SK-N-SH (cell line): ENCODE data around the gene R3HDM2. TPM values are rescaled to one million over a fixed set of nuclear protein-coding genes. Genes with fewer than 3 reads are reported as not detected.

Source experiments
- CTCF ChIA-PET: fragments of 300-600, 350-600 bp; formaldehyde crosslinking; extraction: SDS; loops from one replicate; lab custom pipeline; 2021; lab: Yijun Ruan, JAX
- POLR2A ChIA-PET: fragments of 350-600 bp; sonication (Branson Sonifier 250); formaldehyde crosslinking; extraction: SDS; loops from one replicate; lab custom pipeline; 2020; ENCODE audit warnings: antibody characterized with exemption, inconsistent platforms; lab: Yijun Ruan, JAX
- DNase-seq: peaks from one replicate; pipeline ENCODE4 v3.0.0; 2012
- H2AFZ ChIP-seq: fragments of 200-600 bp; sonication (generic); 2 replicates; pipeline ENCODE4 v1.8.1; 2016; ENCODE audit warnings: antibody characterized with exemption, mild to moderate bottlenecking, low read depth
- H3F3A ChIP-seq: fragments of 200-600 bp; sonication (generic); replicated peaks from 2 replicates; pipeline ENCODE3; 2016; ENCODE audit warnings: antibody characterized with exemption, mild to moderate bottlenecking; ENCODE audit not compliant: insufficient read depth
- H3K27ac ChIP-seq, 2 experiments: fragments of 200-500 bp in 1 of 2; fragments of 200-600 bp in 1 of 2; sonication (Bioruptor generic) in 1 of 2; sonication (generic), shearing (Covaris generic) in 1 of 2; 2 replicates each; pipeline versions ENCODE4 v1.5.1 to v1.6.1; 2014 to 2016; ENCODE audit warnings: low read depth in 2 of 2, inconsistent platforms in 1 of 2, low read length in 1 of 2, mild to moderate bottlenecking in 1 of 2, mixed read lengths in 1 of 2
- H3K27me3 ChIP-seq: fragments of 200-600 bp; sonication (generic), shearing (Covaris generic); 2 replicates; pipeline ENCODE4 v1.6.1; 2016; ENCODE audit warnings: mixed run types; ENCODE audit not compliant: insufficient read depth
- H3K36me3 ChIP-seq, 2 experiments: fragments of 200-500 bp in 1 of 2; fragments of 200-600 bp in 1 of 2; sonication (Bioruptor generic) in 1 of 2; sonication (generic) in 1 of 2; replicated peaks in 1 of 2; 2 replicates each; pipeline versions ENCODE3 to v1.5.1; 2014 to 2016; ENCODE audit warnings: low read length in 1 of 2, mild to moderate bottlenecking in 1 of 2; ENCODE audit not compliant: insufficient read depth in 2 of 2, control insufficient read depth in 1 of 2
- H3K4me1 ChIP-seq, 2 experiments: fragments of 200-500 bp in 1 of 2; fragments of 200-600 bp in 1 of 2; sonication (Bioruptor generic) in 1 of 2; sonication (generic), shearing (Covaris generic) in 1 of 2; 2 replicates each; pipeline versions ENCODE4 v1.5.1 to v1.6.1; 2014 to 2016; ENCODE audit warnings: low read depth in 1 of 2, low read length in 1 of 2, mixed run types in 1 of 2; ENCODE audit not compliant: insufficient read depth in 2 of 2, control insufficient read depth in 1 of 2
- H3K4me2 ChIP-seq: fragments of 200-600 bp; sonication (generic), shearing (Covaris generic); 2 replicates; pipeline ENCODE4 v1.6.1; 2017; ENCODE audit warnings: mixed run types
- H3K4me3 ChIP-seq, 2 experiments: fragments of 200-500 bp in 1 of 2; fragments of 200-600 bp in 1 of 2; sonication (Bioruptor generic) in 1 of 2; sonication (generic), shearing (Covaris generic) in 1 of 2; 2 replicates each; pipeline versions ENCODE4 v1.5.1 to v1.8.1; 2014 to 2016; ENCODE audit warnings: low read depth in 2 of 2, inconsistent platforms in 1 of 2, low read length in 1 of 2, mild to moderate bottlenecking in 1 of 2, mixed read lengths in 1 of 2, moderate library complexity in 1 of 2
- H3K79me2 ChIP-seq: fragments of 200-600 bp; sonication (generic); 2 replicates; pipeline ENCODE4 v1.8.1; 2017; ENCODE audit warnings: mild to moderate bottlenecking; ENCODE audit not compliant: insufficient read depth
- H3K9ac ChIP-seq: fragments of 200-600 bp; sonication (generic); 2 replicates; pipeline ENCODE4 v1.6.1; 2017; ENCODE audit warnings: mixed run types
- H3K9me2 ChIP-seq: fragments of 200-600 bp; sonication (generic); 2 replicates; pipeline ENCODE4 v1.6.1; 2017; ENCODE audit warnings: mixed run types
- H3K9me3 ChIP-seq: fragments of 200-600 bp; sonication (generic); 2 replicates; pipeline ENCODE4 v1.6.1; 2017; ENCODE audit warnings: mixed run types, mild to moderate bottlenecking, moderate library complexity
- H4K20me1 ChIP-seq: fragments of 200-600 bp; sonication (generic); 2 replicates; pipeline ENCODE4 v1.6.1; 2017; ENCODE audit warnings: mild to moderate bottlenecking, mixed run types; ENCODE audit not compliant: insufficient read depth
- ELF1 ChIP-seq: IDR thresholded peaks from 2 replicates; pipeline ENCODE4 v1.4.0; 2012
- FOXJ3 ChIP-seq: sonication (generic); formaldehyde crosslinking; IDR thresholded peaks from 2 replicates; pipeline ENCODE4 v1.5.1; 2020; ENCODE audit warnings: mild to moderate bottlenecking, missing genetic modification reagents
- FOXM1 ChIP-seq: IDR thresholded peaks from 2 replicates; pipeline ENCODE4 v1.4.0; 2012; ENCODE audit warnings: low read depth, mild to moderate bottlenecking
- GABPA ChIP-seq: IDR thresholded peaks from 2 replicates; pipeline ENCODE4 v1.4.0; 2012; ENCODE audit warnings: low read depth, mild to moderate bottlenecking
- MXI1 ChIP-seq: IDR thresholded peaks from 2 replicates; pipeline ENCODE4 v1.6.1; 2012; ENCODE audit warnings: mild to moderate bottlenecking, low read depth, low read length, improper control_type of control experiment
- NRF1 ChIP-seq: IDR thresholded peaks from 2 replicates; pipeline ENCODE4 v1.6.1; 2012; ENCODE audit warnings: low read depth, mild to moderate bottlenecking, low read length
- POLR2AphosphoS5 ChIP-seq: IDR thresholded peaks from 2 replicates; pipeline ENCODE4 v1.6.1; 2012; ENCODE audit warnings: low read depth, low read length
- RAD21 ChIP-seq: IDR thresholded peaks from 2 replicates; pipeline ENCODE4 v1.6.1; 2012; ENCODE audit warnings: mild to moderate bottlenecking, low read length
- RCOR1 ChIP-seq: fragments of 150-350 bp; IDR thresholded peaks from 2 replicates; pipeline ENCODE4 v1.6.1; 2017; ENCODE audit warnings: antibody characterized with exemption, low read length
- RFX5 ChIP-seq: IDR thresholded peaks from 2 replicates; pipeline ENCODE4 v1.6.1; 2012; ENCODE audit warnings: mild to moderate bottlenecking, improper control_type of control experiment, low read length
- RXRA ChIP-seq: IDR thresholded peaks from 2 replicates; pipeline ENCODE4 v1.4.0; 2012; ENCODE audit warnings: low read depth, mild to moderate bottlenecking, borderline replicate concordance
- YY1 ChIP-seq: IDR thresholded peaks from 2 replicates; pipeline ENCODE4 v1.4.0; 2012; ENCODE audit warnings: low read depth, mild to moderate bottlenecking
- WGBS: methylation state at CpG from one replicate; pipeline ENCODE4 v1.1.6; 2017; ENCODE audit warnings: low lambda C conversion rate; 5-methylcytosine and 5-hydroxymethylcytosine counted together
- polyA plus RNA-seq, 3 experiments: library from polyadenylated mRNA; depleted of rRNA; stranded (reverse); fragments of >200 nt; gene quantifications; 2 replicates each; pipeline ENCODE4 v1.2.3, GENCODE V29; 2012
- TF ChIP-seq, protein P1 (sequence below): IDR thresholded peaks from 2 replicates; pipeline ENCODE4 v1.4.0; 2012; ENCODE audit warnings: low read depth, borderline replicate concordance
- TF ChIP-seq, protein P2 (sequence below): fragments of 150-350 bp; IDR thresholded peaks from 2 replicates; pipeline ENCODE4 v1.6.1; 2017; ENCODE audit warnings: antibody characterized with exemption, low read length, low read depth, borderline replicate concordance
- TF ChIP-seq, protein P3 (sequence below): IDR thresholded peaks from 2 replicates; pipeline ENCODE4 v1.4.0; 2012; ENCODE audit warnings: low read depth
- TF ChIP-seq, protein P4 (sequence below): fragments of 150-350 bp; IDR thresholded peaks from 2 replicates; pipeline ENCODE4 v1.6.1; 2016; ENCODE audit warnings: mild to moderate bottlenecking, low read depth, low read length
- TF ChIP-seq, protein P5 (sequence below): IDR thresholded peaks from 2 replicates; pipeline ENCODE4 v1.6.1; 2012; ENCODE audit warnings: mild to moderate bottlenecking, low read depth, low read length, moderate library complexity

R3HDM2 gene
- polyA plus RNA-seq, 1 of the 3 experiments (the other 2 are of a cell fraction) = 23.1 TPM

DNA sequence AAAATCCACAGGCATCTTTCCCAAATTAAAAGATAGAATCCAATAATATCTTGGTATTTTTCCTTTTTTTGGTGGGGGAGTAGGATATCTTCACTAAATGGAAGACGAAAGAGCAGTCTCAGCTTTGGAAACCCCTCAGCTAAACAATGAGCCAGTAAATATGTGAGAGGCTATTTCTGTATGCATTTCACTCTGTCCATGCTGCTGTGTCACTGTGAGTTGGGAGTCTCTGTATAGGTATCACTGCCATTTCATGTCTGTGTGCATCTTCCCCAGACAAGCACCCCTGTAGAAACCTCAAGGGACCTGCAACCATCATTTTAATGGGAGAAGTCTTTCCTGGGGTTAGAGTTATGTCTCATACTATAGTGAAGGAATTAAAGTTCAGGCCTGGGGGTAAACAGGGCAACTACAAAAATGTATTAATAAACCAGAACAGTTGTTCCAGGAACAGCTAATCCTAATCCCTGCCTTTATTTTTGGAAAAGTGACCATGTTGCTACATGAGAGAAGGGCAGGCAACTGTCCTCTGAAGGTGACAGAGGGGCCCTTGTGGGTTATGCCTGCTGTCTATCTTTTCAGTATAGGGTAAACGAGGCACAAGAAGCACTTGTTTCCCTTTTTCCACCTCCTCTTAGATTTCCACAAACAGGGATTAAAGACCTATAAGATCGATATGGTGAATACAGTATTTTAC is 168.6 kb downstream of the R3HDM2 start:
- DNase-seq = no peak
- Histone ChIP-seq H3K9me2 (no peaks in the 10 kb centered on the region), H2AFZ (no peak overlapping the region), H3K36me3 (peaks cover 36 to 41% of the 10 kb centered on the region in 2 experiments), H3K27ac (0 out of 4 replicates have a peak overlapping the region, but pooled peaks of 1 of the 2 experiments have one; percentile 6), H3K9me3 (no peaks in the 10 kb centered on the region), H3K4me3 (no peak overlapping the region), H3K27me3 (no peaks in the 10 kb centered on the region), H3F3A (peaks cover 6% of the 10 kb centered on the region), H4K20me1 (no peaks in the 10 kb centered on the region), H3K79me2 (no peaks in the 10 kb centered on the region), H3K4me2 (no peak overlapping the region), H3K4me1 (peaks cover 0 to 11% of the 10 kb centered on the region in 2 experiments; a peak in 1 of 4 replicates), H3K9ac (no peak overlapping the region)
- TF ChIP-seq, protein P1, sequence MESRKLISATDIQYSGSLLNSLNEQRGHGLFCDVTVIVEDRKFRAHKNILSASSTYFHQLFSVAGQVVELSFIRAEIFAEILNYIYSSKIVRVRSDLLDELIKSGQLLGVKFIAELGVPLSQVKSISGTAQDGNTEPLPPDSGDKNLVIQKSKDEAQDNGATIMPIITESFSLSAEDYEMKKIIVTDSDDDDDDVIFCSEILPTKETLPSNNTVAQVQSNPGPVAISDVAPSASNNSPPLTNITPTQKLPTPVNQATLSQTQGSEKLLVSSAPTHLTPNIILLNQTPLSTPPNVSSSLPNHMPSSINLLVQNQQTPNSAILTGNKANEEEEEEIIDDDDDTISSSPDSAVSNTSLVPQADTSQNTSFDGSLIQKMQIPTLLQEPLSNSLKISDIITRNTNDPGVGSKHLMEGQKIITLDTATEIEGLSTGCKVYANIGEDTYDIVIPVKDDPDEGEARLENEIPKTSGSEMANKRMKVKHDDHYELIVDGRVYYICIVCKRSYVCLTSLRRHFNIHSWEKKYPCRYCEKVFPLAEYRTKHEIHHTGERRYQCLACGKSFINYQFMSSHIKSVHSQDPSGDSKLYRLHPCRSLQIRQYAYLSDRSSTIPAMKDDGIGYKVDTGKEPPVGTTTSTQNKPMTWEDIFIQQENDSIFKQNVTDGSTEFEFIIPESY = no peak
- TF ChIP-seq RCOR1 = no peak
- TF ChIP-seq FOXJ3 = no peak
- CTCF ChIA-PET = interaction anchor here (0.9 to 9.9 kb wide), 16 partner anchors 7 to 200 kb away, joined by 3 to 141 read pairs (median 10); partner anchors contain the start of genes GLI1, INHBE and STAC3
- POLR2A ChIA-PET = interaction anchor here (1.0 kb wide), 1 partner anchor 9 kb away, joined by 3 read pairs; no protein-coding TSS in a partner anchor
- 78% methylated on average over 3 of the region's 3 CpGs for WGBS

DNA sequence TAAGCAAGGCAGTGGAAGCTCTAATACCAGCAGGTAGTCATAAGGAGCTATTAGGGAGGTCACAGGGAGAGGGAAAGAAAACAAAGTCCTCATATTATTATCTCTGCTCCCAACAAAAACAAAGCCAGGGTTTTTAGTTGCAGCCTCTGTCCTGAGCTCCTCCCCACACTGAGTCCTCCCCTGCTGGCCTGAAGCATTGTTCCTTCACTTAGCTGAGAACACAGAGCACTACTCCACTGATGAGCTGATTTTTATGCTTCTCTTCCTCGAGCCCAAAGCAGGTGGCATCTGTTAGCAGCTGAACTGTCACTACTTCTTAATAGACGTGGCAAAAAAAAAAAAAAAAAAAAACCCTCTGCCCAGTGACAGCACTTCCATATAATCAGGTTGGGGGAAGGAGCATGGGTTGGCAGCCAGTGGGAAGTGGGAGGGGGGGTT is 169.4 kb downstream of the R3HDM2 start:
- peaks cover 0 to 11% of the 10 kb centered on the region in 2 experiments; a peak in 1 of 4 replicates for H3K4me1 ChIP-seq
- POLR2A ChIA-PET = interaction anchor here (1.0 kb wide), 1 partner anchor 10 kb away, joined by 3 read pairs; no protein-coding TSS in a partner anchor
- H3K4me2 ChIP-seq = no peak overlapping the region
- H3K27me3 ChIP-seq = no peaks in the 10 kb centered on the region
- 44% methylated on average over 2 of the region's 2 CpGs for WGBS
- no peaks in the 10 kb centered on the region for H3K9me2 ChIP-seq
- H3K9me3 ChIP-seq = no peaks in the 10 kb centered on the region
- H3K27ac ChIP-seq = no peak overlapping the region; a peak in 1 of 4 replicates
- CTCF ChIA-PET = interaction anchor here (1.0 to 9.9 kb wide), 11 partner anchors 9 to 201 kb away, joined by 3 to 141 read pairs (median 12); partner anchors contain the start of genes GLI1, INHBE and STAC3
- H3K4me3 ChIP-seq = no peak overlapping the region
- peaks cover 35 to 40% of the 10 kb centered on the region in 2 experiments for H3K36me3 ChIP-seq
- H4K20me1 ChIP-seq = no peaks in the 10 kb centered on the region
- no peak overlapping the region for H3K9ac ChIP-seq
- TF ChIP-seq RCOR1 = no peak
- TF ChIP-seq, protein P2, sequence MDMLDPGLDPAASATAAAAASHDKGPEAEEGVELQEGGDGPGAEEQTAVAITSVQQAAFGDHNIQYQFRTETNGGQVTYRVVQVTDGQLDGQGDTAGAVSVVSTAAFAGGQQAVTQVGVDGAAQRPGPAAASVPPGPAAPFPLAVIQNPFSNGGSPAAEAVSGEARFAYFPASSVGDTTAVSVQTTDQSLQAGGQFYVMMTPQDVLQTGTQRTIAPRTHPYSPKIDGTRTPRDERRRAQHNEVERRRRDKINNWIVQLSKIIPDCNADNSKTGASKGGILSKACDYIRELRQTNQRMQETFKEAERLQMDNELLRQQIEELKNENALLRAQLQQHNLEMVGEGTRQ = no peak
- no peak for TF ChIP-seq FOXM1
- no peak for TF ChIP-seq NRF1
- TF ChIP-seq RFX5 = no peak
- TF ChIP-seq, protein P3, sequence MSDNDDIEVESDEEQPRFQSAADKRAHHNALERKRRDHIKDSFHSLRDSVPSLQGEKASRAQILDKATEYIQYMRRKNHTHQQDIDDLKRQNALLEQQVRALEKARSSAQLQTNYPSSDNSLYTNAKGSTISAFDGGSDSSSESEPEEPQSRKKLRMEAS = no peak
- no peak for TF ChIP-seq ELF1
- TF ChIP-seq, protein P4, sequence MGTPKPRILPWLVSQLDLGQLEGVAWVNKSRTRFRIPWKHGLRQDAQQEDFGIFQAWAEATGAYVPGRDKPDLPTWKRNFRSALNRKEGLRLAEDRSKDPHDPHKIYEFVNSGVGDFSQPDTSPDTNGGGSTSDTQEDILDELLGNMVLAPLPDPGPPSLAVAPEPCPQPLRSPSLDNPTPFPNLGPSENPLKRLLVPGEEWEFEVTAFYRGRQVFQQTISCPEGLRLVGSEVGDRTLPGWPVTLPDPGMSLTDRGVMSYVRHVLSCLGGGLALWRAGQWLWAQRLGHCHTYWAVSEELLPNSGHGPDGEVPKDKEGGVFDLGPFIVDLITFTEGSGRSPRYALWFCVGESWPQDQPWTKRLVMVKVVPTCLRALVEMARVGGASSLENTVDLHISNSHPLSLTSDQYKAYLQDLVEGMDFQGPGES = no peak
- no peak for TF ChIP-seq YY1
- TF ChIP-seq, protein P5, sequence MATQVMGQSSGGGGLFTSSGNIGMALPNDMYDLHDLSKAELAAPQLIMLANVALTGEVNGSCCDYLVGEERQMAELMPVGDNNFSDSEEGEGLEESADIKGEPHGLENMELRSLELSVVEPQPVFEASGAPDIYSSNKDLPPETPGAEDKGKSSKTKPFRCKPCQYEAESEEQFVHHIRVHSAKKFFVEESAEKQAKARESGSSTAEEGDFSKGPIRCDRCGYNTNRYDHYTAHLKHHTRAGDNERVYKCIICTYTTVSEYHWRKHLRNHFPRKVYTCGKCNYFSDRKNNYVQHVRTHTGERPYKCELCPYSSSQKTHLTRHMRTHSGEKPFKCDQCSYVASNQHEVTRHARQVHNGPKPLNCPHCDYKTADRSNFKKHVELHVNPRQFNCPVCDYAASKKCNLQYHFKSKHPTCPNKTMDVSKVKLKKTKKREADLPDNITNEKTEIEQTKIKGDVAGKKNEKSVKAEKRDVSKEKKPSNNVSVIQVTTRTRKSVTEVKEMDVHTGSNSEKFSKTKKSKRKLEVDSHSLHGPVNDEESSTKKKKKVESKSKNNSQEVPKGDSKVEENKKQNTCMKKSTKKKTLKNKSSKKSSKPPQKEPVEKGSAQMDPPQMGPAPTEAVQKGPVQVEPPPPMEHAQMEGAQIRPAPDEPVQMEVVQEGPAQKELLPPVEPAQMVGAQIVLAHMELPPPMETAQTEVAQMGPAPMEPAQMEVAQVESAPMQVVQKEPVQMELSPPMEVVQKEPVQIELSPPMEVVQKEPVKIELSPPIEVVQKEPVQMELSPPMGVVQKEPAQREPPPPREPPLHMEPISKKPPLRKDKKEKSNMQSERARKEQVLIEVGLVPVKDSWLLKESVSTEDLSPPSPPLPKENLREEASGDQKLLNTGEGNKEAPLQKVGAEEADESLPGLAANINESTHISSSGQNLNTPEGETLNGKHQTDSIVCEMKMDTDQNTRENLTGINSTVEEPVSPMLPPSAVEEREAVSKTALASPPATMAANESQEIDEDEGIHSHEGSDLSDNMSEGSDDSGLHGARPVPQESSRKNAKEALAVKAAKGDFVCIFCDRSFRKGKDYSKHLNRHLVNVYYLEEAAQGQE = no peak
- no peak for TF ChIP-seq MXI1
- no peak for TF ChIP-seq POLR2AphosphoS5
- TF ChIP-seq RAD21 = no peak
- no peak for TF ChIP-seq GABPA
- TF ChIP-seq RXRA = no peak
- peaks cover 6% of the 10 kb centered on the region for H3F3A ChIP-seq
- no peaks in the 10 kb centered on the region for H3K79me2 ChIP-seq
- H2AFZ ChIP-seq = no peak overlapping the region
- DNase-seq = no peak
